NCI-H2081 (cell line): ENCODE measurements around the gene PDCD4.
A peak's percentile ranks its signal among the peaks of the same experiment; 100 is the strongest.

Experiments used
- DNase-seq, 2 experiments: peaks; one replicate each; lab custom pipeline; 2025; lab: John Stamatoyannopoulos, UW

The PDCD4 gene

DNA sequence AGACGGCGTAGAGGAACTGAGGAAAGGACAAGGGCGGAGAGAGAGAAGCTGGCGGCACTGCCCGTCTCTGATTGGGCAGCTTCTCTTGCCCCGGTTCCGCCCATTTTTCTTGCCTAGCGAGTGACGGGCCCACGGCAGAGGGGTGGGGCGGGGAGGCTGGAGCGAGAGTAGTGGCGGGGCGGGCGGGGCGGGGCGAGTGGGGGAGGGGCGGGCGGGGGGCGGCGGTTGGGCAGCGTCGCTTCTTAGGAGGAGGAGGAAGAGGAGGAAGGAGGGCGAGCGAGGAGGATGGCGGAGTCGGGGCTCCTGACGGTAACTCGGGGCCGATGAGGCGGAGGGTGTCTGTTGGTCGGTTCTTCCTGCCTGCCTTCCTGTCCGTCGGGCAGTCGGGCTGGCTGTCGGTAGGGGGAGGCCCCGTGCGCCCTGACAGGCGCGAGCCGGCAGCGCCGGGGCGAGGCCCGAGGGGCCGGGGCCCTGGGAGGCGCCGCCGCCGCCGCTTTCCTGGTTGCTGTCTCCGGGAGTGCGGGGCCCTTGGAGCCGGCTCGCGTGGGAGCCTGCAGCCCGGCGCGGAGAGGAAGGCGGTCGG is 47.7 kb downstream of the PDCD4 start, which contains the start of gene SHOC2:
TSS of gene SHOC2 (plus strand) at position 256 of the 583 bp plus-strand sequence. CDS start 44,755 bp downstream, outside the sequence.
- peak; percentile 64 to 72 for DNase-seq

DNA sequence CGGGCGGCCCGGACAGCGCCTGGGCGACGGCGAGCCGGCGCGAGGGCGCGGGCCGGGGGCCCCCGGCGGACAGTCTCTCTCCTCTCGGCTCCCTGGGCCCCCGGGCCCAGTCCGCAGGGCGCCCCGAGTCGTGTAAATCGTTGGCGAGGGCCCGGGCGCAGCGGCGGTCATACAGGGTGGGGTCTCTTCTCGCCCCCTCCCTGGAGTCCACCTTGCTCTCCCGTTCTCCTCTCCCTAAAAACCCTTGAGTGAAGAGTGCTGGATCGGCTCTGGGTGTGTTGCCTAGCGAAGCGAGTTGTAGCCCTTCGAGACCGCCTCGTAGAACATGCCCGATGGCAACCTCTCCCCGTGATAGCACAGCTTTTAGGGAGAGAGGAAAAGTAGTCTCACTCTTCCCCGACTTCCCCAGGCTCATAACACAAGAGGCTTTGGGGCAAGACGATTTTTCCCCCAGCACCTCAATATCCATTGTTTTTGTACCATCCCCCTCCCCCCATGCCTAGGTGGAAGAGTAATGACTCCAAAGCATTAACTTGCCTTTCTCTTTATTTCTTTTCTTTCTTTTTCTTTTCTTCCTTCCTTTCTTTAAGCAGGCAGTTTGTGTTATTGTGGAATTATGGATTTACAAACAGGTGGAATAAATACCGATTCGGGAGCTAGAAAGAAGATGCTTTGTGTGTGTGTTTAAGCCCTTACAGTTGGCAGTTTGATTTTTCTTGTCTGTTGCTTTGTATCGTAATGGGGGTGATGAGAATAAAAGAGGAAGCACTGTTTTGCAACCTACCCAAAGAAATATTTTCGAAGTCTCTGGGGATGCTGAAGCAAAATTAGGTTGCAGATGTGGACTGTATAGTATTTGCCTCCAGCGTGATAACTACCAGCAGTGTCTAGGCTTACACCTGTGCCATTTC is 48.5 kb downstream of the PDCD4 start:
- DNase-seq = peak; percentile 3 to 42

DNA sequence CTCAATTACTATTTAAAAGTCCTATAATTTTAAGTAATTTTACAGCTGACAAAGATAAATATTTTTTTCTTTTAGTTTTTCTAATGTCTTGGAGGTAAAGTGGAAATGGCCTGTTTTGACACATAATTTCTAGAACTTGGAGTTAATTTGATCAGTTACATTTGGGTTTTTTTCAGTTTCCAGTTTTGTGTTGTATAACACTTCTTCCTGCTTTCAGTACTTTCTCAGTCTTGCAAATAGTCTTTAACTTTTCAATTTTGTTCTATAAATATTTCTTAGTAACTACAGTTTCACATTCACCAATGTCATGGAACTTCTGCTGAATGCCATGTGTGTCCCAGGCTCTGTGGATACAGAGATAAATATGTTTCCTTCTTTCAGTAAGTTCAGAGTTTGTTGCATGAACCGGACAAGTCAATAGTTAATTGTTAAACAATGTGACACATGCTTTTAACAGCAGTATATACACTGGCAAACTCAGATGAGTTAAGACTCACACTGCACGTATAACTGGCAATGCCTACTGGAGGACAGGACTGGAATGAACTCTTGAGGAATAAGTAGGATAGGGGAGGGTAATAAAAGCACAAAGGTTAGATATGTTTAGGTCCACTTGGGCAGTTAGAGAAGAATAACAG is 52.2 kb downstream of the PDCD4 start:
- DNase-seq = no peak

DNA sequence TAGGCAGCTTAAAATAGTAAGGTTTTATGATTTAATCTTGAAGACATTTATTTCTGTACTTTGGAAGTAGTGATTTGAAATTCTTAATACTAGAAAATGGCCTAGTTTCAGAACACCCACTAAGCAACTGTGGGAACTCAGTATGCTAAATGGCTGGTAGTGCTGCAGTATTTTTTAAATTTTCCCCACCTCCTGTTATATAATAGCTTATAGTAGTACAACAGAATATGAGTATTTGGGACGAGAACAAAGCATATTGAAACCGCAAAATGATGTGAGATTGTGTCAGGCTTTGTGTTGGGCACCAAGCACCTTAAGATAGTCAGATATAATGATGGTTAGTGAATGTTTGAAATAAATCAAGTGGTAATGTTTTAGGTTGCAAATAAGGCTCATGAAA is 55.7 kb downstream of the PDCD4 start:
- DNase-seq = no peak

DNA sequence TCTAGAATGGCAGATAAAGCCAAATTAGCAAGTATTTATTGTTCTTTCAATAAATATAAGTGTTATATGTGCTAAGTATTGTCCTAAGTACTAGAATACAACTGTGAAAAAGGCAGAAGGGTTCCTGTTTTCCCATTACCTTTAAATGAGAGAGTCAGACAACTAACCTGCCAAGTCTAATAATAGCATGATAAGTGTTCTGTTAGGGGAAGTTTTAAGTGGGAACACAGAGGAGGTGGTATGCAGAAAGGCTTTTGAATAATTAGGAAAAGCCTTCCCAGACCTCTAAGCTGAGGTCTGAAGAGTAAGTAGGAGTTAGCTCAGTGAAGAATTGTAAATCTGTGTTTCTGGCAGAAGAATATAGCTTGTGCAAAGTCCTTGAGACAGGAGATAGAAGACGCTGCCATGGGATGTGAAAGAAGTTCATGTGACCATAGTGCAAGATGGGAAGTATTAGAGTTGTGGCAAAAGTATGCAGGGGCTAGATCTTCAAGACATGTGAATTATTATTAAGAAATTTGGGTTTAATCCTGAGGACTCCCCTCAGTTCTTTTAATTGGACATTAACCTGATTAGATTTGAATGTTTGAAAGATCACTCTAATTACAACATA is 60.1 kb downstream of the PDCD4 start:
- no peak for DNase-seq

DNA sequence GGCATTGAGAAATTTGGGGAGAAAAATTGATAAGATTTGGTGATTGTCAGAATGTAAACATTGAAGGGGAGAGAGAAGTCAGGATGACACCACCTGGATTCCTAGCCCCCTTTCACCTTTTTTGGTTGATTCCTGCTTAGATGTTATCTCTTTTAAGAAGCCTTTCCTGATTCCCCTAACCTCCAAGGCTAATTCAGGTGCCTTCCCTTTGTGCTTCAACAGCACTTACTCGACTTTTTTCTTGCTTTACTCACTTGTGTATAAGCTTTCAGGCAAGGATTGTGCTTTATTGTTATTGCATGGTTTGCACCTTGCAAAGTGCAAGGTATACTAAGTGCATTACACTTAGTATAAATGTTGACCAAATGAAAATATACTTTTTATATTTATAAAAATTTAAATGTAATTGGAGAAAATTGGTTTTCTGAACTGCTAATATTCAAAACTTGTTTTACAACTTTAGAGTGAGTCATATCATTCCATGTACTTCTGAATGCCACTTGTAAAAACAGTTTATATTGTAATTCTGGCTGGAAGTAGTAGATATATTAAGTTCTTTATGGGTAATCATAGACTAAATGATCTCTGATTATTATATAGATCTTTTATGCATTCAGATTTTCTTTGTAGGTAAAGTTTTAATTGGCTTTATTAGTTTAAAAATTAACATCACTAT is 60.9 kb downstream of the PDCD4 start:
- DNase-seq = no peak

DNA sequence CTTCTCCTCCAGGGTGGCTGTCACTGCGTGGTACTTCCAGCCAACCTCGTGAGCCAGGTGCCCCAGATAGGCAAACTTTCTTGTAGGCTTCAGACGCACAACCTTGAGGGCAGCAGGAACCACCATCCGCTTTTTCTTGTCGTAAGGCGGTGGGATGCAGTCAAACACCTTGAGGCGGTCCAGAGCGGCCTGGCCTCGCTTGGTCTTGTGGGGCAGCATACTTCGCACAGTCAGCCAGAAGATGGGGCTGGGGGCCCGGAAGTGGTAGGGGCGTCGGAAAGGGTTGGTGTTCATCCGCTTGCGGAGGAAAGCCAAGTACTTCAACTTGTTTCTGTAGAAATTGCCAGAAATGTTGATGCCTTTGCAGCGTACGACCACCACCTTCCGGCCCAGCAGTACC is 65.0 kb downstream of the PDCD4 start:
- DNase-seq = no peak

DNA sequence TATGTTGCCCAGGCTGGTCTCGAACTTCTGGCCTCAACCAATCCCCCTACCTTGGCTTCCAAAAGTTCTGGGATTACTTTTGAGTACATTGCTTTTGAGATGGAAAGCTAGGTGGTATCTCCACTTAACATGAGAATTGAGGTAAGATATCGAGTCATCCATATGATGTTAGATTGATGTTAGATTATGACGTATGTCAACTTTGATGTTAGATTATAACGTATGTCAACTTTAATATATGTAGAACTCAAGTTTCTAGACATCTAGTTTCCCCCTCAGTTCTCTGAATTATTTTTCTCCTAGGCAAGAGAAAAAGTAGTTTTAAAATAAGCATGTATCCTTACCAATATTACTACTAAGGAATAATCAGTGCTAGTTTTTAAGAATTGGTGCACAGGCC is 67.7 kb downstream of the PDCD4 start:
- no peak for DNase-seq

DNA sequence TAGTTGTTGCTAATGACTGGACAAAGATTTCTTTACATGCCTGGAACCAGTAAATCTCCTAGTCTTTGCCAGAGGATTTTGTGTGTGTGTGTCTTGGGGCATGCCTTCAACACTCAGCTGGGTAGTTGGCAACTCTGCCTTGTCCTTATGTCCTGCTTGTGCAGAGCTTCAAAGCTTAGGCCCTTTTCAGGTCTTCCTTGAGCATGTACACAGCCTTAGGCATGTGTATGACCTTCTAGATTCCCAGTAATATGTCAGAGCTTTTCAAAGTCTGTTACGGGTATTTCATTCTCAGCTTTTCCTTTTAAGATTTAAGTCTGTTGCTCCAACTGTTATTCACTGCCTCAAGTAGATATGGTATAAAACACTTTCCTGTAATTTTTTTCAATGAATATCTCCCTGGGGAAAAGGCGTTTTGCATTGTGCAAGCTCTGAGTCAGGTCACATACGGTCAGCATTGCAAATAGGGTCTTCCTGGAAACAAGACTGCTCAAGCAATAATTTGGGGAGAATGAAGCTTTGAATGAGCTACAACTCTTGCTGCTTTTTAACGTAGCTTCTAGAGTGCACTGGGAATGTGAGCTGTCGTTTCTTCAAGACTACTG is 73.2 kb downstream of the PDCD4 start:
- no peak for DNase-seq

DNA sequence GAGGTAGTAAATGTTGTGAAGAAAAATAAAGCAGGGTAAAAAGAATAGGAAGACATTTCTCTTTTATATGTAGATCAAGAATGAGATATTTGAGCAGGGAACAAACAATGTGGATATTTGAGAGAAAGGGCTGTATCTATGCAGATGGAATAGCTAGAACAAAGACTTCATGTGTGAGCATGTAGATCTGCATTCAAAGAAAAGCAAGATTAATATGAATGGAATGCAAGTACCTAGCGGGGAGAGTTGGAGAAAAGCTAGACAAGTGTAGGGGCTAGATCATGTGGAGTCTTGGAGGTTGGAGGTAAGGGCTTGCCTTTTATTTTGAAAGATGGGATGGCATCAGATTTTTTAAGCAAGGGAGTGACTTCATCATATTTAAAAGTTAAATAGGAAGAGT is 74.8 kb downstream of the PDCD4 start:
- DNase-seq = no peak

DNA sequence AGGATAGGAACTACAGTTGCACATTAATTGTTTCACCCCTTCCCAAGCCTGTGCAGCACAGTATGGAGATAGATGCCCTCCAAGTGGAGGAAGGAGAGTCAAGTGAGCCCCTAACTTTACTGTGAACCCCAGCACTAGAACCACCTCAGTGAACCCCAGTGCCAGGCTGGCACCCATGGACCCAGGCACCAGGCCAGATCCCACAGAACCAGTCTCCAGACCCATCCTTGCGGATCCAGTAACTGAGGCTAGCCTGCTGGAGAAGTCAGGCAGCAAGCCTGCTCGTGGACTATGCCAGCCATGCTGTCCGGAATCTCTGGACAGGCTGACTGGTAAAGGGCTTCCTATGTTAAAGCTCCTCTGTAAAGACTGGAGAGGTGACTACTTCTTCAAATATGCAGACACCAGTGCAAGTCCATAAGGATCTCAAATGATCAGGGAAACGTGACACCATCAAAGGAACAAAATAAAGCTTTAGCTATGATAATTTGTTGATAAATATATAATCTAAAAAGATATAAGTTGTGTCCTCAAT is 75.4 kb downstream of the PDCD4 start:
- DNase-seq = no peak
